IMR-90 (cell line): ENCODE data around the gene MYH10. TPM values are rescaled to one million over a fixed set of nuclear protein-coding genes. Genes with fewer than 3 reads are reported as not detected.
A peak's percentile ranks its signal among the peaks of the same experiment; 100 is the strongest.

Experiments
- ATAC-seq: fragments of 200-7000 bp; cut with Tn5 transposase; 2 replicates; pipeline ENCODE4 v1.9.1; 2020; ENCODE audit warnings: low read depth, mild to moderate bottlenecking, moderate library complexity
- BruUV-seq: library from RNA; stranded (reverse); fragments of 400-500 nt; replicated peaks from 2 replicates; lab custom pipeline; 2021; lab: Mats Ljungman, UMichigan
- CTCF ChIA-PET: fragments of 300-600 bp; formaldehyde crosslinking; extraction: SDS; loops from one replicate; lab custom pipeline; 2021; ENCODE audit warnings: antibody characterized with exemption; lab: Yijun Ruan, JAX
- POLR2A ChIA-PET: fragments of 300-600 bp; sonication (Branson Sonifier 250); formaldehyde crosslinking; loops from one replicate; lab custom pipeline; 2022; ENCODE audit warnings: antibody characterized with exemption; ENCODE audit not compliant: unreplicated experiment; lab: Charles Lee
- DNase-seq: peaks from one replicate; pipeline ENCODE4 v3.0.0; 2013
- H2AFZ ChIP-seq: replicated peaks from 2 replicates; pipeline ENCODE3; 2013; ENCODE audit warnings: low read length, mild to moderate bottlenecking; ENCODE audit not compliant: poor library complexity
- H2AK5ac ChIP-seq: 2 replicates; pipeline ENCODE4 v1.6.1; 2013; ENCODE audit warnings: low read depth, low read length, inconsistent platforms
- H2AK9ac ChIP-seq: replicated peaks from 2 replicates; pipeline ENCODE3; 2013; ENCODE audit warnings: mild to moderate bottlenecking, low read depth, low read length, moderate library complexity; ENCODE audit not compliant: poor library complexity
- H2BK120ac ChIP-seq: 2 replicates; pipeline ENCODE4 v1.6.1; 2013; ENCODE audit warnings: low read depth, low read length, inconsistent platforms
- H2BK15ac ChIP-seq: 3 replicates; pipeline ENCODE4 v1.6.1; 2013; ENCODE audit warnings: low read depth, low read length, inconsistent platforms
- H2BK20ac ChIP-seq: 2 replicates; pipeline ENCODE4 v1.6.1; 2013; ENCODE audit warnings: low read depth, mild to moderate bottlenecking, inconsistent platforms, low read length, moderate library complexity
- H2BK5ac ChIP-seq: 2 replicates; pipeline ENCODE4 v1.6.1; 2013; ENCODE audit warnings: mild to moderate bottlenecking, low read depth, low read length, inconsistent platforms; ENCODE audit not compliant: poor library complexity, severe bottlenecking
- H3K14ac ChIP-seq: replicated peaks from 2 replicates; pipeline ENCODE4 v1.6.1; 2013; ENCODE audit warnings: low read depth, low read length, inconsistent platforms
- H3K18ac ChIP-seq: 2 replicates; pipeline ENCODE4 v1.6.1; 2013; ENCODE audit warnings: low read depth, low read length, control low read depth
- H3K23ac ChIP-seq: 2 replicates; pipeline ENCODE4 v1.6.1; 2013; ENCODE audit warnings: low read depth, low read length, inconsistent platforms
- H3K27ac ChIP-seq: 2 replicates; pipeline ENCODE4 v1.5.1; 2013; ENCODE audit warnings: mild to moderate bottlenecking, control low read depth, low read length; ENCODE audit not compliant: insufficient read depth
- H3K27me3 ChIP-seq: 2 replicates; pipeline ENCODE4 v1.6.1; 2013; ENCODE audit warnings: low read length; ENCODE audit not compliant: control insufficient read depth, insufficient read depth
- H3K36me3 ChIP-seq: 2 replicates; pipeline ENCODE4 v1.6.1; 2013; ENCODE audit warnings: low read length, mixed read lengths; ENCODE audit not compliant: control insufficient read depth, insufficient read depth
- H3K4ac ChIP-seq: 2 replicates; pipeline ENCODE4 v1.6.1; 2013; ENCODE audit warnings: low read depth, low read length, inconsistent platforms
- H3K4me1 ChIP-seq: 2 replicates; pipeline ENCODE4 v1.6.1; 2013; ENCODE audit warnings: low read length, mixed read lengths; ENCODE audit not compliant: control insufficient read depth, insufficient read depth
- H3K4me2 ChIP-seq: 2 replicates; pipeline ENCODE4 v1.6.1; 2013; ENCODE audit warnings: low read depth, mild to moderate bottlenecking, control low read depth, low read length, moderate library complexity
- H3K4me3 ChIP-seq: 2 replicates; pipeline ENCODE4 v1.5.1; 2013; ENCODE audit warnings: low read depth, mild to moderate bottlenecking, control low read depth, low read length, moderate library complexity; ENCODE audit not compliant: insufficient read depth
- H3K56ac ChIP-seq: 2 replicates; pipeline ENCODE4 v1.6.1; 2013; ENCODE audit warnings: low read length, inconsistent platforms; ENCODE audit not compliant: insufficient read depth; ENCODE audit errors: extremely low read depth
- H3K79me1 ChIP-seq, 2 experiments: 2 replicates each; pipeline ENCODE4 v1.6.1; 2013; ENCODE audit warnings: low read length in 2 of 2, inconsistent platforms in 1 of 2, low read depth in 1 of 2
- H3K9ac ChIP-seq: 2 replicates; pipeline ENCODE4 v1.6.1; 2013; ENCODE audit warnings: low read depth, low read length, control low read depth
- H3K9me1 ChIP-seq: 2 replicates; pipeline ENCODE4 v1.6.1; 2013; ENCODE audit warnings: low read length, inconsistent platforms; ENCODE audit not compliant: insufficient read depth
- H3K9me3 ChIP-seq: 2 replicates; pipeline ENCODE4 v1.6.1; 2013; ENCODE audit warnings: low read length; ENCODE audit not compliant: control insufficient read depth, insufficient read depth
- H4K20me1 ChIP-seq: 2 replicates; pipeline ENCODE4 v1.6.1; 2013; ENCODE audit warnings: low read length, inconsistent platforms; ENCODE audit not compliant: insufficient read depth
- H4K5ac ChIP-seq: 2 replicates; pipeline ENCODE4 v1.6.1; 2013; ENCODE audit warnings: mild to moderate bottlenecking, low read depth, low read length, control low read depth
- H4K8ac ChIP-seq, 2 experiments: 2 replicates each; pipeline ENCODE4 v1.6.1; 2013; ENCODE audit warnings: low read depth in 2 of 2, low read length in 2 of 2, control low read depth in 1 of 2, inconsistent platforms in 1 of 2
- H4K91ac ChIP-seq: 2 replicates; pipeline ENCODE4 v1.6.1; 2013; ENCODE audit warnings: low read depth, low read length, inconsistent platforms; ENCODE audit not compliant: insufficient read depth
- BHLHE40 ChIP-seq: fragments of 150-350 bp; IDR thresholded peaks from 2 replicates; pipeline ENCODE4 v1.6.1; 2016; ENCODE audit warnings: mild to moderate bottlenecking, low read depth, low read length
- CHD1 ChIP-seq: IDR thresholded peaks from 2 replicates; pipeline ENCODE4 v1.6.1; 2012; ENCODE audit warnings: low read depth, low read length, improper control_type of control experiment
- CTCF ChIP-seq: conservative IDR thresholded peaks from 2 replicates; pipeline ENCODE4 v1.5.1; 2012; ENCODE audit warnings: mild to moderate bottlenecking, low read depth, low read length, improper control_type of control experiment
- MAZ ChIP-seq: IDR thresholded peaks from 2 replicates; pipeline ENCODE4 v1.6.1; 2012; ENCODE audit warnings: low read depth, mild to moderate bottlenecking, low read length, improper control_type of control experiment, moderate library complexity, borderline replicate concordance
- MXI1 ChIP-seq: IDR thresholded peaks from 2 replicates; pipeline ENCODE4 v1.6.1; 2012; ENCODE audit warnings: low read depth, mild to moderate bottlenecking, low read length, moderate library complexity, borderline replicate concordance
- POLR2A ChIP-seq: IDR thresholded peaks from 2 replicates; pipeline ENCODE4 v1.6.1; 2012; ENCODE audit warnings: mild to moderate bottlenecking, low read depth, low read length
- RAD21 ChIP-seq: IDR thresholded peaks from 2 replicates; pipeline ENCODE4 v1.6.1; 2012; ENCODE audit warnings: low read length, improper control_type of control experiment
- SMC3 ChIP-seq: fragments of 150-350 bp; IDR thresholded peaks from 2 replicates; pipeline ENCODE4 v1.6.1; 2016; ENCODE audit warnings: low read depth, mild to moderate bottlenecking, antibody characterized with exemption, low read length, moderate library complexity
- WGBS, 2 experiments: methylation state at CpG; one replicate each; pipeline versions ENCODE4 v1.1.5 to v1.1.7; 2013; ENCODE audit warnings: missing lambda C conversion rate in 2 of 2; ENCODE audit not compliant: insufficient read length in 1 of 2; ENCODE audit errors: extremely low coverage in 2 of 2; 5-methylcytosine and 5-hydroxymethylcytosine counted together
- dilution Hi-C: fragments of 300-500 bp; cut with HindIII; formaldehyde crosslinking; loops from one replicate; pipeline ENCODE4 v1.14.3; 2018; ENCODE audit warnings: low sequenced_read_pairs; ENCODE audit not compliant: unreplicated experiment
- in situ Hi-C: fragments of 300-500 bp; cut with MboI; formaldehyde crosslinking; loops from 3 replicates; pipeline ENCODE4 v1.14.3; 2019; ENCODE audit warnings: low sequenced_read_pairs, inconsistent platforms, mixed read lengths
- intact Hi-C: fragments of 100-400 bp; cut with micrococcal nuclease; formaldehyde crosslinking; loops from 2 replicates; pipeline ENCODE4 v1.10.0; 2022
- polyA plus RNA-seq, 3 experiments: library from polyadenylated mRNA; depleted of rRNA; stranded (reverse); fragments of >200 nt; gene quantifications; 2 replicates each; pipeline ENCODE4 v1.2.3, GENCODE V29; 2012; ENCODE audit warnings: low replicate concordance in 1 of 3
- total RNA-seq: library from RNA; depleted of rRNA; stranded (reverse); fragments of >200 nt; gene quantifications from 2 replicates; pipeline ENCODE4 v1.2.3, GENCODE V29; 2012
- TF ChIP-seq, protein P1 (sequence below): fragments of 150-350 bp; IDR thresholded peaks from 2 replicates; pipeline ENCODE4 v1.6.1; 2017; ENCODE audit warnings: mild to moderate bottlenecking, antibody characterized with exemption, low read length, low read depth

Gene MYH10
- total and polyA plus RNA-seq, 2 of the 4 experiments (the other 2 are of a cell fraction), result 71.2 to 95.2 TPM

DNA sequence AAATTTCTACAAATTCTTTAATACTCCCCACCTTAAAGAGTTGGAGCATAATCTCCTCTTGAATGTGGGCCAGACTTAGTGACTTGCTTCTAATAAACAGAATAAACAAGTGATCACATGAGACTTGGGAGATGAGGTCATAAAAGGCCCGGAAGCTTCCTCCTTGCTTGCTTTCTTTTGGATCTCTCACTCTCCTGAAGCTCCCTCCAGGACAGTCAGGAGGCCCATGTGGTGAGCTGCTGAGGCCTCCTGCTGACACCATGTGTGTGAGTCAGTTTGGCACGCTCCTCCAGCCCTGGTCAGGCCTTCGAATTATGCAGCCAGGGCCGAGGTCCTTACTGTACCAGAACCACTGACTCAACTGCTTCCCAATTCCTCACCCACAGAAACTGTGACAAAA is 141.6 kb downstream of the MYH10 start:
- peak overlapping the region; percentile 3; the same call in 1 of the 2 replicates for H3K27ac ChIP-seq

More for the DNA sequence above, 141.6 kb downstream of the MYH10 start:
- Histone ChIP-seq H4K20me1 (0 out of 2 replicates have a peak, but pooled peaks cover 5% of the 10 kb centered on the region), H3K4me1 (peaks cover 2% of the 10 kb centered on the region; the same call in 1 of the 2 replicates), H2BK20ac (no peak overlapping the region), H2BK120ac (no peak overlapping the region), H3K79me1 (peaks cover 0 to 17% of the 10 kb centered on the region in 2 experiments; a peak in 3 of 4 replicates), H3K4me2 (no peak overlapping the region), H4K91ac (no peak overlapping the region), H3K27me3 (no peaks in the 10 kb centered on the region), H3K4me3 (no peak overlapping the region), H2AK9ac (no peak overlapping the region), H2BK15ac (no peak overlapping the region), H2AK5ac (no peak overlapping the region), H3K9ac (no peak overlapping the region), H3K36me3 (peaks cover 57% of the 10 kb centered on the region), H3K9me1 (peaks cover 7% of the 10 kb centered on the region), H4K8ac (no peak overlapping the region), H3K14ac (no peak overlapping the region), H2AFZ (peak overlapping the region; percentile 77), H3K9me3 (no peaks in the 10 kb centered on the region), H2BK5ac (peak overlapping the region; percentile 69), H3K18ac (no peak overlapping the region), H4K5ac (no peak overlapping the region), H3K23ac (no peak overlapping the region), H3K56ac (no peak overlapping the region), H3K4ac (no peak overlapping the region)
- TF ChIP-seq RAD21, result peak; percentile 31; the same call in 1 of the 2 replicates
- 0 out of 2 replicates have a peak, but pooled peaks have one; percentile 16 for TF ChIP-seq CTCF
- TF ChIP-seq MXI1, result peak; percentile 85
- no peak for TF ChIP-seq CHD1
- peak; percentile 30 for TF ChIP-seq SMC3
- peak; percentile 74 for TF ChIP-seq BHLHE40
- no peak for TF ChIP-seq POLR2A
- peak; percentile 27; the same call in 1 of the 2 replicates for TF ChIP-seq MAZ
- TF ChIP-seq, protein P1, sequence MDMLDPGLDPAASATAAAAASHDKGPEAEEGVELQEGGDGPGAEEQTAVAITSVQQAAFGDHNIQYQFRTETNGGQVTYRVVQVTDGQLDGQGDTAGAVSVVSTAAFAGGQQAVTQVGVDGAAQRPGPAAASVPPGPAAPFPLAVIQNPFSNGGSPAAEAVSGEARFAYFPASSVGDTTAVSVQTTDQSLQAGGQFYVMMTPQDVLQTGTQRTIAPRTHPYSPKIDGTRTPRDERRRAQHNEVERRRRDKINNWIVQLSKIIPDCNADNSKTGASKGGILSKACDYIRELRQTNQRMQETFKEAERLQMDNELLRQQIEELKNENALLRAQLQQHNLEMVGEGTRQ, result peak; percentile 81
- intact Hi-C loops, result loop anchor here (1.0 to 5.0 kb wide), 2 partner anchors 47 to 141 kb away; partner anchors contain the start of gene MYH10
- ATAC-seq (peak; percentile 98), DNase-seq (peak; percentile 98)
- in situ Hi-C loops, result no loop called here
- no TSS peak for BruUV-seq
- WGBS, 2 experiments, result no CpG with 5 or more reads among the region's 4 CpGs
- ChIA-PET CTCF (no interaction called here), POLR2A (no interaction called here)
- dilution Hi-C loops, result no loop called here
